GM23248 (cell line): ENCODE measurements around the gene RPL36. TPM values are rescaled to one million over a fixed set of nuclear protein-coding genes. Genes with fewer than 3 reads are reported as not detected.

ENCODE experiments used
- DNase-seq: peaks from one replicate; pipeline ENCODE4 v3.0.0-alpha.2; 2015
- H2AFZ ChIP-seq: fragments of 200-600 bp; sonication (generic); 2 replicates; pipeline ENCODE4 v1.6.1; 2016; ENCODE audit warnings: antibody characterized with exemption
- H3F3A ChIP-seq: fragments of 200-600 bp; sonication (generic); 2 replicates; pipeline ENCODE4 v1.6.1; 2016; ENCODE audit warnings: mild to moderate bottlenecking, antibody characterized with exemption, mixed run types; ENCODE audit not compliant: insufficient read depth
- H3K27ac ChIP-seq: fragments of 200-600 bp; sonication (generic); 2 replicates; pipeline ENCODE4 v1.5.1; 2016; ENCODE audit warnings: mild to moderate bottlenecking
- H3K27me3 ChIP-seq: fragments of 200-600 bp; sonication (generic); replicated peaks from 2 replicates; pipeline ENCODE4 v1.6.1; 2016; ENCODE audit warnings: mild to moderate bottlenecking; ENCODE audit not compliant: insufficient read depth
- H3K36me3 ChIP-seq: fragments of 200-600 bp; sonication (generic); 2 replicates; pipeline ENCODE4 v1.6.1; 2016; ENCODE audit warnings: low read depth, mild to moderate bottlenecking
- H3K4me1 ChIP-seq: fragments of 200-600 bp; sonication (generic); 2 replicates; pipeline ENCODE4 v1.6.1; 2016; ENCODE audit warnings: mild to moderate bottlenecking; ENCODE audit not compliant: insufficient read depth
- H3K4me2 ChIP-seq: fragments of 200-600 bp; sonication (generic); one replicate; pipeline ENCODE4 v1.6.1; 2016; ENCODE audit warnings: mild to moderate bottlenecking; ENCODE audit not compliant: unreplicated experiment
- H3K4me3 ChIP-seq: fragments of 200-600 bp; sonication (generic); 2 replicates; pipeline ENCODE4 v1.5.1; 2016; ENCODE audit warnings: mild to moderate bottlenecking
- H3K79me2 ChIP-seq: fragments of 200-600 bp; sonication (generic); 2 replicates; pipeline ENCODE4 v1.6.1; 2016; ENCODE audit warnings: mild to moderate bottlenecking; ENCODE audit not compliant: insufficient read depth
- H3K9ac ChIP-seq: fragments of 200-600 bp; sonication (generic); 2 replicates; pipeline ENCODE4 v1.6.1; 2016; ENCODE audit warnings: mild to moderate bottlenecking
- H3K9me2 ChIP-seq: fragments of 200-600 bp; sonication (generic); 2 replicates; pipeline ENCODE4 v1.6.1; 2016; ENCODE audit warnings: mixed run types, mild to moderate bottlenecking, moderate library complexity; ENCODE audit not compliant: insufficient read depth
- H3K9me3 ChIP-seq: fragments of 200-600 bp; sonication (generic); one replicate; pipeline ENCODE4 v1.6.1; 2017; ENCODE audit warnings: low read depth
- H4K20me1 ChIP-seq: fragments of 200-600 bp; sonication (generic); 2 replicates; pipeline ENCODE4 v1.6.0; 2016; ENCODE audit not compliant: insufficient read depth
- EZH2 ChIP-seq: fragments of 200-600 bp; sonication (generic); IDR thresholded peaks from 2 replicates; pipeline ENCODE4 v1.6.1; 2018; ENCODE audit warnings: antibody characterized with exemption, mild to moderate bottlenecking; ENCODE audit not compliant: insufficient read depth, poor library complexity, severe bottlenecking
- EZH2phosphoT487 ChIP-seq: fragments of 200-600 bp; sonication (generic); IDR thresholded peaks from 2 replicates; pipeline ENCODE4 v1.6.1; 2018; ENCODE audit warnings: antibody characterized with exemption, moderate library complexity, mild to moderate bottlenecking, low read depth; ENCODE audit not compliant: insufficient read depth
- WGBS, 2 experiments: methylation state at CpG; one replicate each; pipeline ENCODE4 v1.1.6; 2015 to 2017; ENCODE audit warnings: low lambda C conversion rate in 2 of 2, low coverage in 1 of 2; ENCODE audit errors: missing lambda C conversion rate in 2 of 2; 5-methylcytosine and 5-hydroxymethylcytosine counted together
- in situ Hi-C: fragments of 300-500 bp; cut with MboI; formaldehyde crosslinking; loops from 2 replicates; pipeline ENCODE4 v1.15.0; 2020
- polyA plus RNA-seq: library from polyadenylated mRNA; unstranded; fragments of >200 nt; fragmentation: Nextera tagmentation; extraction: Ambion mirVana; gene quantifications from 2 replicates; pipeline ENCODE4 v1.2.1, GENCODE V29; 2016
- total RNA-seq: library from RNA; depleted of rRNA; stranded (reverse); fragments of >200 nt; shearing (Covaris generic); gene quantifications from 2 replicates; pipeline ENCODE4 v1.2.3, GENCODE V29; 2014

The RPL36 gene
- total and polyA plus RNA-seq, 2 experiments from 2014 or later, result 503 to 1,128 TPM

- H3K4me3 ChIP-seq, result peak overlapping the region; percentile 84
- peaks cover 66% of the 10 kb centered on the region for H3K79me2 ChIP-seq
- peaks cover 18% of the 10 kb centered on the region; the same call in 1 of the 2 replicates for H3K36me3 ChIP-seq
- H3K27me3 ChIP-seq, result no peaks in the 10 kb centered on the region
- peak overlapping the region; percentile 61 for H3K4me2 ChIP-seq
- peak; percentile 69 for DNase-seq
- 43 to 50% methylated on average over 35 to 41 of the region's 42 CpGs for WGBS, 2 experiments
- in situ Hi-C loops, result no loop called here
- peak overlapping the region; percentile 77 for H3K27ac ChIP-seq
- TF ChIP-seq EZH2phosphoT487, result no peak
- TF ChIP-seq EZH2, result no peak
- H3K9ac ChIP-seq, result peak overlapping the region; percentile 86
- H3K9me3 ChIP-seq, result no peaks in the 10 kb centered on the region
- peaks cover 15% of the 10 kb centered on the region; the same call in 1 of the 2 replicates for H3F3A ChIP-seq
- H3K4me1 ChIP-seq, result no peaks in the 10 kb centered on the region
- no peaks in the 10 kb centered on the region for H3K9me2 ChIP-seq
- no peak overlapping the region for H2AFZ ChIP-seq
- H4K20me1 ChIP-seq, result peaks cover 9% of the 10 kb centered on the region; the same call in 1 of the 2 replicates
Observed at GRCh38 chr19:5691822-5692722, 2.0 kb downstream of the RPL36 start.

GRCh38 chr19:5692723-5693194 lies 2.7 kb downstream of the RPL36 start:
- peak; percentile 43 for DNase-seq
- no peak for TF ChIP-seq EZH2phosphoT487
- TF ChIP-seq EZH2, result no peak
- H3K9ac ChIP-seq, result peak overlapping the region; percentile 86; the same call in 1 of the 2 replicates
- peak overlapping the region; percentile 61 for H3K4me2 ChIP-seq
- no peaks in the 10 kb centered on the region for H3K27me3 ChIP-seq
- H3K9me3 ChIP-seq, result no peaks in the 10 kb centered on the region
- in situ Hi-C loops, result no loop called here
- H3K79me2 ChIP-seq, result peaks cover 66% of the 10 kb centered on the region
- H3K9me2 ChIP-seq, result no peaks in the 10 kb centered on the region
- H4K20me1 ChIP-seq, result peaks cover 9% of the 10 kb centered on the region; the same call in 1 of the 2 replicates
- 77 to 81% methylated on average over 7 of the region's 7 CpGs for WGBS, 2 experiments
- no peak overlapping the region for H3K4me3 ChIP-seq
- H3K36me3 ChIP-seq, result peaks cover 18% of the 10 kb centered on the region; the same call in 1 of the 2 replicates
- peaks cover 16% of the 10 kb centered on the region; the same call in 1 of the 2 replicates for H3F3A ChIP-seq
- H3K4me1 ChIP-seq, result no peaks in the 10 kb centered on the region
- H3K27ac ChIP-seq, result peak overlapping the region; percentile 77
- no peak overlapping the region for H2AFZ ChIP-seq

- Histone ChIP-seq H2AFZ (no peak overlapping the region), H3K4me1 (no peaks in the 10 kb centered on the region), H3K9me3 (no peaks in the 10 kb centered on the region), H4K20me1 (peaks cover 9% of the 10 kb centered on the region; the same call in 1 of the 2 replicates), H3K4me3 (no peak overlapping the region), H3K36me3 (peaks cover 19% of the 10 kb centered on the region; the same call in 1 of the 2 replicates), H3K9ac (no peak overlapping the region), H3K9me2 (no peaks in the 10 kb centered on the region), H3K79me2 (peaks cover 66% of the 10 kb centered on the region), H3F3A (peaks cover 16% of the 10 kb centered on the region; the same call in 1 of the 2 replicates), H3K27me3 (no peaks in the 10 kb centered on the region), H3K27ac (peak overlapping the region; percentile 77), H3K4me2 (no peak overlapping the region)
- in situ Hi-C loops, result no loop called here
- no peak for DNase-seq
- TF ChIP-seq EZH2 (no peak), EZH2phosphoT487 (no peak)
- WGBS, 2 experiments, result 88 to 89% methylated on average over 36 to 39 of the region's 39 CpGs
Observed at GRCh38 chr19:5693195-5694166, 3.4 kb downstream of the RPL36 start.
